Ovary (tissue), 9 donors: ENCODE results near the gene FUT6. TPM values are rescaled to one million over a fixed set of nuclear protein-coding genes. Genes with fewer than 3 reads are reported as not detected.

Source experiments
- DNase-seq, 5 donors: peaks; one replicate each; pipeline ENCODE4 v3.0.0-alpha.2; 2019 to 2020
- H3K27ac ChIP-seq, 2 donors: fragments of 200-600 bp; one replicate each; pipeline versions ENCODE4 v1.5.1 to v1.8.0; 2019 to 2022
- H3K27me3 ChIP-seq: fragments of 200-600 bp; one replicate; pipeline ENCODE4 v1.8.0; 2022
- H3K36me3 ChIP-seq: fragments of 200-600 bp; sonication (generic); one replicate; pipeline ENCODE4 v1.5.1; 2019
- H3K4me1 ChIP-seq: one replicate; pipeline ENCODE4 v1.8.1; 2013; ENCODE audit warnings: mild to moderate bottlenecking, moderate library complexity; ENCODE audit not compliant: insufficient read depth
- H3K4me3 ChIP-seq: fragments of 200-600 bp; sonication (generic); one replicate; pipeline ENCODE4 v1.5.1; 2017
- H3K9me3 ChIP-seq, 2 donors: fragments of 200-600 bp in 1 of 2; sonication (generic) in 1 of 2; one replicate each; pipeline versions ENCODE4 v1.5.1 to v1.8.1; 2013 to 2019; ENCODE audit warnings: mild to moderate bottlenecking in 1 of 2, moderate library complexity in 1 of 2
- CTCF ChIP-seq, 3 donors: fragments of 450-650 bp in 2 of 3; fragments of 200-600 bp in 1 of 3; IDR thresholded peaks; one replicate each; pipeline versions ENCODE4 v1.5.1 to v1.8.0; 2016 to 2022; ENCODE audit warnings: antibody characterized with exemption in 3 of 3, mild to moderate bottlenecking in 1 of 3
- EP300 ChIP-seq: sonication (generic); formaldehyde crosslinking; IDR thresholded peaks from one replicate; pipeline ENCODE4 v1.6.1; 2017; ENCODE audit warnings: antibody characterized with exemption
- POLR2A ChIP-seq: fragments of 450-650 bp; IDR thresholded peaks from one replicate; pipeline ENCODE4 v1.6.1; 2017; ENCODE audit warnings: antibody characterized with exemption, mild to moderate bottlenecking, moderate library complexity
- WGBS, 3 donors: extraction: QIAGEN DNeasy Blood & Tissue Kit in 1 of 3; methylation state at CpG; one replicate each; pipeline versions ENCODE4 v1.1.5 to v1.1.7; 2013 to 2017; 5-methylcytosine and 5-hydroxymethylcytosine counted together
- intact Hi-C, 4 donors: fragments of 100-400 bp; cut with DNase I; formaldehyde crosslinking; loops; one replicate each; pipeline versions ENCODE4 v1.11.0 to v1.15.1; 2022 to 2023
- polyA plus RNA-seq, 2 donors: library from polyadenylated mRNA; stranded (reverse); fragments of 200-250 nt in 1 of 2; fragments of 350-450 nt in 1 of 2; fragmentation: Illumina TruSeq in 1 of 2; extraction: RNeasy Lipid Tissue Mini Kit (QIAGEN cat#74804) in 1 of 2; gene quantifications; one replicate each; pipeline ENCODE4 v1.2.3, GENCODE V29; 2013 to 2014
- total RNA-seq, 7 donors: library from RNA; depleted of rRNA in 2 of 7; stranded (reverse); fragments of >200 nt in 2 of 7; fragmentation: NEBNext Ultra II Directional in 3 of 7; extraction: Animal tissue kit (Norgen Biotek cat#: 25700) in 3 of 7; gene quantifications; one replicate each; pipeline versions ENCODE4 v1.1.0 to v1.2.4, GENCODE V29; 2016 to 2023
- donor health status: DM: no; HTN: no; CAD: no; lungs with moderate emphysema.
- donor health status: DM: no; HTN: no; CAD: no.
- donor health status: Bipolar disorder and iron deficiency.
- donor health status: DM: yes; HTN: yes; CAD: no.
- donor health status: DM: no; HTN: no; CAD: no.
- donor health status: DM: yes; HTN: yes; CAD: no.

The FUT6 gene
- total and polyA plus RNA-seq, 9 donors = 0.11 to 2.6 (median 0.38) TPM; not detected in 5

GRCh38 chr19:5804516-5805461 lies 34.7 kb downstream of the FUT6 start, which contains the start of gene NRTN:
Gene NRTN, plus strand, starts transcription at chr19:5805067. Its CDS starts 19,099 bp downstream, at chr19:5824166.
- Histone ChIP-seq H3K4me3 (no peak within 1 kb of the TSS), H3K27me3 (no peaks in the 10 kb centered on the region), H3K4me1 (peaks cover 2% of the 10 kb centered on the region), H3K27ac (no peak within 1 kb of the TSS), H3K9me3 (no peaks in the 10 kb centered on the region), H3K36me3 (no peaks in the 10 kb centered on the region)
- TF ChIP-seq POLR2A (no peak), CTCF (IDR thresholded peaks at IDR 0.05) (no peak), EP300 (no peak)
- peak in 1 of 5 donors; percentile 34 for DNase-seq
- WGBS, 3 donors = 1 to 3% (median 2%) methylated on average over 33 to 87 of the region's 107 CpGs
- intact Hi-C loops = loop anchor here in 2 of 4 donors (5.0 to 10.0 kb wide), 2 partner anchors 88 to 90 kb away; no protein-coding TSS in a partner anchor

- H3K36me3 ChIP-seq = no peaks in the 10 kb centered on the region
- peak; percentile 46 to 85 (median 68) for DNase-seq
- H3K27ac ChIP-seq = no peak overlapping the region
- H3K4me1 ChIP-seq = peaks cover 8% of the 10 kb centered on the region
- no peaks in the 10 kb centered on the region for H3K9me3 ChIP-seq
- TF ChIP-seq POLR2A (no peak), CTCF (IDR thresholded peaks at IDR 0.05) (peak; percentile 35 to 57 (median 48))
- 1 to 2% (median 2%) methylated on average over 39 to 54 of the region's 54 CpGs for WGBS, 3 donors
- no peak overlapping the region for H3K4me3 ChIP-seq
- intact Hi-C loops = loop anchor here in 2 of 4 donors (5.0 to 10.0 kb wide), 2 partner anchors 88 to 91 kb away; no protein-coding TSS in a partner anchor
- H3K27me3 ChIP-seq = no peaks in the 10 kb centered on the region
Measured at GRCh38 chr19:5803752-5804515, 35.6 kb downstream of the FUT6 start.

- H3K9me3 ChIP-seq = no peaks in the 10 kb centered on the region
- H3K4me3 ChIP-seq = no peak overlapping the region
- TF ChIP-seq EP300 (no peak), POLR2A (no peak)
- H3K4me1 ChIP-seq = peaks cover 8% of the 10 kb centered on the region
- no peak for DNase-seq
- WGBS, 3 donors = 5 to 9% (median 6%) methylated on average over 8 of the region's 8 CpGs
- intact Hi-C loops = loop anchor here in 2 of 4 donors (5.0 to 10.0 kb wide), 2 partner anchors 89 to 91 kb away; no protein-coding TSS in a partner anchor
- H3K36me3 ChIP-seq = no peaks in the 10 kb centered on the region
- H3K27me3 ChIP-seq = no peaks in the 10 kb centered on the region
- H3K27ac ChIP-seq = no peak overlapping the region
Measured at GRCh38 chr19:5803441-5803751, 36.1 kb downstream of the FUT6 start.

- Histone ChIP-seq H3K4me3 (no peak overlapping the region), H3K27ac (no peak overlapping the region), H3K4me1 (peaks cover 8% of the 10 kb centered on the region), H3K27me3 (no peaks in the 10 kb centered on the region), H3K9me3 (no peaks in the 10 kb centered on the region), H3K36me3 (no peaks in the 10 kb centered on the region)
- no peak for DNase-seq
- TF ChIP-seq POLR2A (no peak), EP300 (no peak), CTCF (IDR thresholded peaks at IDR 0.05) (no peak)
- intact Hi-C loops = loop anchor here in 2 of 4 donors (5.0 to 10.0 kb wide), 2 partner anchors 90 to 93 kb away; no protein-coding TSS in a partner anchor
- WGBS, 3 donors = 11 to 13% (median 12%) methylated on average over 32 to 33 of the region's 33 CpGs
Measured at GRCh38 chr19:5801796-5802619, 37.5 kb downstream of the FUT6 start.
